H54 (cell line): ENCODE data around the gene TADA2A.
"Not testable (repeated sequence)": the region's sequence is repeated elsewhere in the genome, so short reads cannot be mapped to it uniquely, and the experiment has no call there.

Source experiments
- DNase-seq: peaks from one replicate; pipeline ENCODE4 v3.0.0; 2011; ENCODE audit warnings: low spot score, mixed read lengths; ENCODE audit not compliant: insufficient read length
- FAIRE-seq: peaks from 3 replicates; lab custom pipeline; 2011; peaks lifted over from hg19 to GRCh38; lab: Jason Lieb, UNC
- POLR2A ChIP-seq: IDR thresholded peaks from 2 replicates; pipeline ENCODE4 v1.6.1; 2011; ENCODE audit warnings: low read depth, mild to moderate bottlenecking, low read length

TADA2A gene

DNA sequence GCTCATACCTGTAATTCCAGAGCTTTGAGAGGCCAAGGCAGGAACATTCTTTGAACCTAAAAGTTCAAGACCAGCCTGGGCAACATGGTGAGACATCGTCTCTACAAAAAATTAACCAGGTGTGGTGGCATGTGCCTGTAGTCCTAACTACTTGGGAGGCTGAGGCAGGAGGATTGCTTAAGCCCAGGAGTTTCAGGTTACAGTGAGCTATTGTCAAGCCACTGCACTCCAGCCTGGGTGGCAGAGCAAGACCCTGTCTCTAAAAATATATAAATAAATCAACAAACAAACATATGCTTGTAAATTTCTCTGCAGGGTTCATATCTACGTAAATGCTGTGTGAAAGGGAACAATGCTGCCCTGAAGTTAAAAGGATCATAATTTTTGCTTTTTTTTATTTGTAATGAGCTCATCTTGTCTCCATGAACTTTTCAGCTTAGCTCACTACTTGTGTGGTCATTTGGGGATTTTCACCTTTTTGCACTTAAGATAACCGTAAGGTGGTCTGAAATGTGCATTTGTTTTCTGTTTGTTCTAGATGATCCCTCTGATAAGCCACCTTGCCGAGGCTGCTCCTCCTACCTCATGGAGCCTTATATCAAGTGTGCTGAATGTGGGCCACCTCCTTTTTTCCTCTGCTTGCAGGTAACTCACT is 16.4 kb downstream of the TADA2A start:
- DNase-seq (no peak), FAIRE-seq (no peak)
- no peak for TF ChIP-seq POLR2A

DNA sequence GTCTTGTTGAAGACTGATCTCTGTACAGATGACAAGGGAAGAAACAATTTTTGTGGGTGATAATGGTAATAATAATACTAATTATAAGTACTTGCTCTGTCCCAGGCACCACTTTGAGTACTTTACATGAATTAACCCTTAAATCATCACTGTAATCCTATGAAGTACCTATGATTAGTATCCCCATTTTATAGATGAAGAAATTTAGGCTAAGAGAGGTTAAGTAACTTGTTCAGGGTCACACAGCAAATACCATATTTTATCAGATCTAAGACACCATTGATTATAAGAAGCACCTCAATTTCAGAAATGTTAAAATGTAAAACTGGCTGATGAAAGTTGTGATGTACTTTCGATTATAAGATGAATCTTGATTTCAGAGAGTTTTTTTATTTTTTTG is 18.6 kb downstream of the TADA2A start:
- DNase-seq (no peak), FAIRE-seq (no peak)
- TF ChIP-seq POLR2A = no peak

DNA sequence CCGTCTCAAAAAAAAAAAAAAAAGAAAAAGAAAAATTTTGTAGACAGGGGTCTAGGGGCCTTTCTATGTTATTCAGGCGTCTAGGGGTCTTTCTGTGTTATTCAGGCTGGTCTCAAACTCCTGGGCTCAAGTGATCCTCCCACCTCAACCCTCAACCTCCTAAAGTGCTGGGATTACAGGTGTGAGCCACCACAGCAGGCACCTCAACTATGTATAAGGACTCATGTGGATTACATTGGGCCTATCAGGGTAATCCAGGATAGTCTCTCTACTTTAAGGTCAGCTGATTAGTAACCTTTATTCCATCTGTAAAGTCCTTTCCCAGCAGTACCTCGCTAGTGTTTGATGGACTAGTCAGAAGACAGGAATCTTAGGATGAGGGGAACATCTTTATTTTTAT is 22.4 kb downstream of the TADA2A start:
- no peak for TF ChIP-seq POLR2A
- DNase-seq (no peak), FAIRE-seq (no peak)

DNA sequence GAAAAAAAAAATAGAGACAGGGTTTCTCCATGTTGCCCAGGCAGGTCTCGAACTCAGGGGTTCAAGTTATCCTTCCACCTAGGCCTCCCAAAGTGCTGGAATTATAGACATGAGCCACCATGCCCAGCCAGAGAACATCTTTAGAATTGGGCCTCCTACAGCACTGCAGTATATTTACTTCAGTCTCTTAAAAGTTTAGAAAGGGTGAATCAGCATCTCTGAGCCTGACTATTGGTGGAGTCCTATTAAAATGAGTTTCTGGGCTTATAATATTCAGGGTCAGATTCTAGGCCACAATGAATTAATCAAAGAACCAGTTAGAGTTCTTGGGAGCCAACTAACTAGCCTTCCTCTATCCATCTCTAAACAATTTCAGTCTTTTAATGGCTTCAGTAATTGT is 22.8 kb downstream of the TADA2A start:
- DNase-seq (no peak), FAIRE-seq (no peak)
- no peak for TF ChIP-seq POLR2A

DNA sequence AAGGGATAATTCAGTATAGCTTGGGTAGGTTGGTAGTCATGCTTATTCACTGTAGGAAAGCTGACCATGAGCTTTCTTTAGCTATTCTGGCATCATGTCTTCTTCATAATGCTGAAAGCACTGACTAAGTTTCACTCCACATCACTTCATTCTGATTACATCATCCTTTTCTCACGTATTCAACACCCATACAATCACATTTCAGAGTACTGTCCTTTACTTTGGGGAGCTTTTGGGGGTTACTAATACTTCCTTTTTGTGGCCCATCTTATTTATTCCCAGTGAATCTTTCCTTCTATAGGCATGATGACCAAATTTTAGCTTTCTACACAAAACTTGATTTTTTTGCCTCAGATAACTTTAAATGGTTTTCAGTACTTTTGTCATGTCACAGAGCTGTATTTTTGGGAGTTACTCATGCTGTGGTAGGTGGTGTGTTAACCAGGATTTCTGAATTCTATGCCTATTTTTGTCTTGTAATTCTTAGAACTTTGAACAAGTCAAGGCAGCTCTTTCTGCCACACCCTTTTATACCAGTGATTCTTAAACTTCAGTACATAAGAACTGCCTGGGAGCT is 23.5 kb downstream of the TADA2A start:
- DNase-seq = no peak
- no peak for TF ChIP-seq POLR2A
- no peak for FAIRE-seq

DNA sequence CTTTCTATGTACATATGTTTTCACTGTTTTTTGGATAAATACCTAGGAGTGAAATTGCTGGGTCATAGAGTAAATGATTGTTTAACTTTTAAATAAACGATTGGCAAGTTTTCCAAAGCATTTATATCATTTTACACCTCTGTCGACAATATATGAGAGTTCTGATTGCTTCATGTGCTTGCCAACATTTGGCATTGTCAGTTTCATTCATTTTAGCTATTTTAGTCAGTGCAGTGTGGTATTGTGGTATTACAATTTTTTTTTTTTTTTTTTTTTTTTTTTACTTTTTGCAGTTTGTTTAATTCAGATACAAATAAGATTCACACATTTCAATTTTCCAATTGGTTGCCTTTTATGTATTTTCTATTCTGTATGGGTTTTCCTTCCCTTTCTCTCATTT is 26.0 kb downstream of the TADA2A start:
- no peak for DNase-seq
- TF ChIP-seq POLR2A = no peak
- no peak for FAIRE-seq

DNA sequence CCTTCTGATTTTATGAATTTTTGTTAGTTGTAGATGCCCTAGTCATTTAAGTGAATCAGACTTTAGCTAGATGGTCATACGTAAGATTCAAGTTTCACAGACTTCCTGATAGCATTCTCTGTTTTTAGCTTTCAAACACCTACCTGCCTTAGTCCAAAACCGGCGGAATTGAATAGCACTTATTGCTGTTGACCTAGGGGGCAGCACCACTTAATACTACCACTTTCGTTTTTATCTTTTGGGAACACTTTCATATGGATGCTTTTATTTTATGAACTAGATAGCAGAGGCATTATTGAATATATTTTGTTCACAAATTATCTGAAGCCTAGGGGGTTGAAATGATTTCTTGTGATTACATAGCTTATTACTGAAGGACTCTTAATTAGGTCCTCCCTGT is 31.5 kb downstream of the TADA2A start:
- no peak for TF ChIP-seq POLR2A
- DNase-seq = no peak
- FAIRE-seq = no peak

DNA sequence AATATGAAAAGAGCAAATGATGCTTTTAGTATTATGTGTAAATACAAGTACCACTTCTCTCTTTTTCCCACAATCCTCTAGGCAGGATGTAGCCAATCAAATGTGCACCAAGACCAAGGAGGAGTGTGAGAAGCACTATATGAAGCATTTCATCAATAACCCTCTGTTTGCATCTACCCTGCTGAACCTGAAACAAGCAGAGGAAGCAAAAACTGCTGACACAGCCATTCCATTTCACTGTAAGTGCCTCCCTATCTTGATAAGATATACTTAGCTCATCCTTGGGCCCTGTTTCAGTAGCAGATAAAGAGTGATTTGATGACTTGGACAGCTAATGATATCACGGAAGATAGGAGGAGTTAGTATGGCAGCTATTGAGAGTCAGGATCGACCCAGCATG is 33.7 kb downstream of the TADA2A start:
- no peak for TF ChIP-seq POLR2A
- FAIRE-seq = no peak

DNA sequence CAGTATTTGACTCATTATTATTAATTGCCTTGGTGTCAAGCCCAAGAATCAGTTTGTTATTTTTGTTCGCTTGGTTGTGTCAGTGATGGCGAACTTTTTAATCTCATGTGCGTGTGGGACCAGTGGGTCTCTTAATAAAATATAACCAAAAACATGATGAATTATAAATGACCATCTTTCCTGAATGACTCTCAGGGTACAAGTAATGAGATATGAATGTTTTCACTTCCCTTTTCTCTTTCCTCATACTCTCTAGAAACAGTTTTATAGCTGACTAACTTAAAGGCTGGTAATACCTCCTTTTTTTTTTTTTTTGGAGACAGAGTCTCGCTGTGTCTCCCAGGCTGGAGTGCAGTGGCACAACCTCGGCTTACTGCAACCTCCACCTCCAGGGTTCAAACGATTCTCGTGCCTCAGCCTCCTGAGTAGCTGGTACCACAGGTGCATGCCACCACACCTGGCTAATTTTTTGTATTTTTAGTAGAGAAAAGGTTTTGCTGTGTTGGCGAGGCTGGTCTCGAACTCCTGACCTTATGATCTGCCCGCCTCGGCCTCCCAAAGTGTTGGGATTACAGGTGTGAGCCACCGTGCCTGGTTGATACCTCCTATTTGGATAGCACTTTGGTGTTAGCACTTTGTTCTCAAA is 34.8 kb downstream of the TADA2A start:
- not testable (repeated sequence) for DNase-seq, FAIRE-seq

More for the DNA sequence above, 33.7 kb downstream of the TADA2A start:
- DNase-seq = no peak

DNA sequence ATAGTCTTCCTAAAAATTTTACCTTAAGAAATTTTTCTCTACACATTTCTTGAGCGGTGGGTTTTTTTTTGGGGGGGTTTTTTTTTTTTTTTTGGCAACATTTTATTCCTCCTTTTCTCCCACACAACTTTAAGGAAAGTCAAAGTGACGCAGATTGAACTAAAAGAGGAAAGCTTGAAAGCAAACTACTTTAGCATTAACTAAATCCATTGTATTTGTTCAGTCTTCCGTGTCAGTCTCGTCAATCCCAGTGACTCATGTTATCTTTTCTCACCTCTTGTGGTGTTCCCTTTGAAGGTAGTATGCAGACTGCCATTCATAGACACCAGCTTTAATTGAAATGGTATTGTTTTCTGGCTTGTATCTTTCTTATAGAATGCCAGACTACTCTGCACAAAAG is 39.3 kb downstream of the TADA2A start:
- FAIRE-seq = no peak
- TF ChIP-seq POLR2A = no peak
- DNase-seq = no peak

DNA sequence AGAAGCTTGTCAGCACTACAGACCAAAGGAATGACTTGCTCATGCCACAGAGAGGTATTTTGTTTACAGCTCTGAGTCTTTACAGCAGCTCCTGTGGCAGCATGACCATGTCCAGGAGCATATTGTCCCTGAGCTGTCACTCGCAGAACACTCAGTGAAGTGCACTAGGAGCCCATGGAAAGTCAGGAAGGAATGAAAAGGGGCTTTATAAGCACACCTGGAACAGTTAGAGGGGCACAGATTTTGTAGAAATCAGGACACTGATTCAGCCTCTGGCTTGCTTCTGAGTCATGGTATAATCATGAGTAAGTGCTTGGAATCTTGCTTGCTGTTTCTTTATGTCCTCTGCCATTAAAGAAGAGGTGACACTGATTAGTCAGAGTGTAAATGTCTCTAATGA is 41.0 kb downstream of the TADA2A start:
- no peak for FAIRE-seq

DNA sequence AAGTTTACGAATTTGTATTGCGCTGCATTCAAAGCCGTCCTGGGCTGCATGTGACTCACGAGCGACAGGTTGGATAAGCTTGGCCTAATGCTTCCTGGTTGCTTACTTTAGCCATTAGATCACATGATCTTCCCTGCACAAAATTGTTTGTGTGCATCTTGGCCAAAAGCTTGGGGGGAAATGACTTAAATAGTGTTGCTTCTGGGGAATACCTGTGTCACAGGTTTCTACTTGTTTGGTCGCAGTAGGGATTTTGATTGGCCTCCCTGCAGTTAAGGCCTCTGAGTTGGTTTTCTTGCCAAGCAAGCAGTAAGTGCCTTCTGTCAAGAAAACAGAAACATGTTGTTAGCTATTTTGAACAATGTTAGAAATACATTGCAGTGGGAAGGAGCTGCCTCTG is 43.4 kb downstream of the TADA2A start:
- no peak for DNase-seq
- no peak for TF ChIP-seq POLR2A
- FAIRE-seq = no peak

More for the DNA sequence above, 41.0 kb downstream of the TADA2A start:
- TF ChIP-seq POLR2A = no peak
- DNase-seq = peak; percentile 26

DNA sequence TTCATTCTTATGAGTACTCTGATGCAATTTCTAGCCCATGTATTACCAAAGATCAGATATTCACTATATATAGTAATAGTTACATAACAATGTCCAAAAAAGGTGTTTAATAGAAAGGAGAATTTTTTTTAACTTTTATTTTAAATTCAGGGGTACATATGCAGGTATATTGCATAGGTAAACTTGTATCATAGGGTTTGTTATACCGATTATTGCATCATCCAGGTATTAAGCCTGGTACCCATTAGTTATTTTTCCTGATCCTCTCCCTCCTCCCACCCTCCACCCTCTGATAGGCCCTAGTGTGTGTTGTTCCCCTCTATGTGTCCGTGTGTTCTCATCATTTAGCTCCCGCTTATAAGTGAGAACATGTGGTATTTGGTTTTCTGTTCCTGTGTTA is 51.1 kb downstream of the TADA2A start:
- DNase-seq, FAIRE-seq: not testable (repeated sequence)

DNA sequence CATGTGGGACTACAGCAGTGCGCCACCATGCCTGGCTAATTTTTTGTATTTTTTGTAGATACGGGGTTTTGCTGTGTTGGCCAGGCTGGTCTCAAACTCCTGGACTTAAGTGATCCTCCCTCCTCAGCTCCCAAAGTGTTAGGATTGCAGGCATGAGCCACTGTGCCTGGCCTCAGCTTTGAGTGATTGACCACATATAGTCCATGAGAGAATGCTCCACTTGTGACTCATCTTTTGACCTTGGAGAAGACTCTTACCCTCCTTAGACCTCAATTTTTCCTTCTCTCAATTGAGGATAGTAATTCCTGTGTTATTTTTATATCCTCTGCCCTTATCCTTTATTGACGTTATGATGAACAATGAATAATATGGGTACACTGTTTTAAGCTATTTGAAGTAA is 52.1 kb downstream of the TADA2A start:
- FAIRE-seq (no peak), DNase-seq (peak; percentile 47)
- no peak for TF ChIP-seq POLR2A

DNA sequence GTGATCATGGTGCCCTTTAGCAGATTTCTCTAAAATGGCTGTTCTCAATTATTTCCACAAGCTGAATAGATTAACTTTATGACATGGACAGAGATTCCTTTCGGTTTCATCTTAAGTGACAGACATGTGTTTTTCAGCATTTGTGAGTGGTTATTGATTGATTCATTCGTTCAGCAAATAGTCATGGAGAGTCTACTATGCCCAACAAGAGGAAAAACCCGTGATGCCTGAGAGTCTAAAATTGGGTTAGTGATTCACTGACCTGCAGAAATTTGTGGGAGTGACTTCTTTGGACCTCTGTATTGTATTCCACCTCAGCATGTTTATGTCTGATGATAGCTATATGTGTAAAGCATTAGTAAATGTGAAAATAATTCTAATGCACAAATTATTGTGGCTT is 55.0 kb downstream of the TADA2A start:
- TF ChIP-seq POLR2A = no peak
- no peak for DNase-seq
- FAIRE-seq = no peak

DNA sequence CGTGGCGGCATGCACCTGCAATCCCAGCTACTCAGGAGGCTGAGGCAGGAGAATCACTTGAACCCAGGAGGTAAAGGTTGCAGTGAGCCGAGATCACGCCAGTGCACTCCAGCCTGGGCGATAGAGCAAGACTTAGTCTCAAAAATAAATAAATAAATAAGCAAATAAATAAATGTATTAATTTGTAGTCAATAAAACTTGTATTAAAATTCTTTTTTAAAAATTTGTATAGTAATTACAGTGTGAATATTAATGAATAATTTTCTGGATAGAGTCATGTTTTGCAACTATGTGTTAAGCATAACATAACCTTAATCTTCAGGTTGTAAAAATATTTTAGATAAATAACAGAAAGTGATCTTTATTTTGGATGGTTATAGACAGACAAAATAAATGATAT is 55.8 kb downstream of the TADA2A start:
- DNase-seq (no peak), FAIRE-seq (no peak)
- TF ChIP-seq POLR2A = no peak
